Measurements from ENCODE around the gene NDE1.

GRCh38 chr16:15601212-15601879 is 48.7 kb upstream of the NDE1 start:
- TF ChIP-seq CTCF (IDR thresholded peaks at IDR 0.05) (no peak), POLR2A (IDR thresholded peaks at IDR 0.05) (no peak)
